HUDEP-2 (cell line): ENCODE results near the gene KNSTRN.

Experiments
- DNase-seq, 76 experiments: peaks; one replicate each; lab custom pipeline; 2025; ENCODE audit not compliant: unreplicated experiment in 76 of 76; lab: John Stamatoyannopoulos, UW

Gene KNSTRN

GRCh38 chr15:40345225-40345866 is 37.2 kb upstream of the KNSTRN start:
- DNase-seq = no peak

GRCh38 chr15:40345867-40346578 is 36.5 kb upstream of the KNSTRN start:
- peak in 8 of 76 experiments; percentile 4 to 25 (median 12) for DNase-seq

- DNase-seq = no peak
These were observed 35.7 kb upstream of the KNSTRN start for GRCh38 chr15:40346579-40347558.

DNA sequence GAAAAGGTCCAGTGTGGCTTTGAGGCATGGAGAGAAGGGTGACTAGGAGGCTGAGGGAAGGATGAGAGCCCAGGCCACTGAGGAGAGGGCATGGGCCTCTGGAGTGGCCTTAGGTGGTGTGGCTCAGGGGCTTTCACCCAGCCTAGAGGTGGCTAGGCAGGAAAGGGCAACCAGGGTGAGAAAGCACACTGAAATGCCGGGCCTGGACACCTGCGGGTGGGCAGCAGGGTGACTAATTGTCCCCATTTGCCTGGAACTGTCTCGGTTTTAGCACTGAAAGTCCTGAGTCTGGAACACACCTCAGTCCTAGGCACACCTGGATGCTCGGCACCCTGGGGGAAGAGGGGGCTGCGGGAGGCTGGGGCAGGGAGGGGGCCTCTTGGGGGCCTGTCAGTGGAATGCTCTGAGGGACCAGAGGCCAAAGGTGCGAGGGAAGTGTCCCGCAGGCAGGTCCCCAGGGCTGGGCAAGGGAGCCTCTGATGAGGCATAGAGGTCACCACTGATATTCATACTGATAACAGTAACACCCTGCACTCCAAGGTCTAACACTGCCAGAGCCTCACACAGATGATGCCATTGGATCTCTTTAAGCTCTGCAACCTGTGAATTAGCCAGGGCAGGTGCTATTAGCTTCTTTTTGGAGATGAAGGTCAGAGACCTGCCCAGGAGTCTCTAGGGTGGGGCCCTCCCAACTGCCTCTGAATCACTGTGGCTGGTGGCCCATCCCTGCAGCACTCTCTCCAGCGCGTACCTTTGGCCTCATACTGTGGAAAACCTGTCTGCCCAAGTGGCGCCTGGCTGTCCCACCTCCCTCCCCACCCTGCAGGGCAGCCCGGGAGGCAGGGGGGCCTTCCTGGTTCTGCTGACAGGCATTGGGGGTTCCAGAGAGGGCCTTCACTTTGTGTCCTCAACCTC is 34.7 kb upstream of the KNSTRN start:
- DNase-seq = peak in 7 of 76 experiments; percentile 3 to 28 (median 14)

- DNase-seq = peak in 57 of 76 experiments; percentile 7 to 61 (median 38)
These were observed 34.0 kb upstream of the KNSTRN start for GRCh38 chr15:40348474-40348870.

GRCh38 chr15:40349163-40349562 is 33.4 kb upstream of the KNSTRN start:
- no peak for DNase-seq

DNA sequence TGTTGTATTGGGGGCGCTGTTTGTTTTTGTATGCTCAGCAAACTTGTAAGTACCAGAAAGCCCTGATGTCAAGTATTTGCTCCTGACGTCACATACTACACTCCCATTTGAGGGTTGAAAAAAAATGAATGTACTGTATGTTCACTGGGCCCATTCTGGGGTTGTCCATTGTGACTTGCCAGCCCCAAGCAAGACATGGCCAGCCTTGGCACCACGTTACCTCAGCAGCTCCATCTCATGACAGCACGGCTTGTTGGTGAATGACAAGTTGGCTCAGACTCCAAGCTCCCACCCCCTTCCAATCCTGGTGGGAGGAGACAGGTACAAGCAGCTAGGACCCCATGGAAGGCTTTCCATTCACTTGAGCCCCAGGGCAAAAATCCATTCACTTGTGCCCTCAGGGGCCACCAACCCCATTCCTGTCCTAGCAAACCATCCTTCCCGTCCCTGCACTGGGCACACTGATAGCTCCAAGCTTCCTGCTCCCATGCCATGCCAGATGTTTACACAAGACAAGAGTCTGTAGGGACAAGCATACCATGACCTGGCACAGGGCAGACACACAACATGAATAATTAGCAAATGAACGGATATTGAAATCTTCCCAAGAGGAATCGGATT is 30.1 kb upstream of the KNSTRN start:
- no peak for DNase-seq

DNA sequence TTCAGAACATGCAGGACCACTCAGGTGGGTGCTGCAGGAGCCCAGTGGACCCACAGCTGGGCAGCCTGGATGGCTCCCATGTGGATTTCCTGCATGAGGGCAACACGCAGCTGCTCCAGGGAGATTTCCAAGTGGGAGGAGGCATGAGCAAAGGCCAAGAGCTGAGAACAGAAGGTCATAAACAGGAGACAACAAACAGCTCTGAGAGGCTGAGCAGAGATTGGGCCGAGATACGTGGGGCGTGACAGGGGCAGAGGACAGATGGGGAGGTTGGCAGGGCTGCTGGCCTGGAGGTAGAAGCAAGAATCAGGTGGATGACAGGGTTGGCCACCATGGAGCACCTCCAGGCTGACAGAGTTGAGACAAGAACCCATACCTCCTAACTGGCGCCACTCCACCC is 28.8 kb upstream of the KNSTRN start:
- no peak for DNase-seq

DNA sequence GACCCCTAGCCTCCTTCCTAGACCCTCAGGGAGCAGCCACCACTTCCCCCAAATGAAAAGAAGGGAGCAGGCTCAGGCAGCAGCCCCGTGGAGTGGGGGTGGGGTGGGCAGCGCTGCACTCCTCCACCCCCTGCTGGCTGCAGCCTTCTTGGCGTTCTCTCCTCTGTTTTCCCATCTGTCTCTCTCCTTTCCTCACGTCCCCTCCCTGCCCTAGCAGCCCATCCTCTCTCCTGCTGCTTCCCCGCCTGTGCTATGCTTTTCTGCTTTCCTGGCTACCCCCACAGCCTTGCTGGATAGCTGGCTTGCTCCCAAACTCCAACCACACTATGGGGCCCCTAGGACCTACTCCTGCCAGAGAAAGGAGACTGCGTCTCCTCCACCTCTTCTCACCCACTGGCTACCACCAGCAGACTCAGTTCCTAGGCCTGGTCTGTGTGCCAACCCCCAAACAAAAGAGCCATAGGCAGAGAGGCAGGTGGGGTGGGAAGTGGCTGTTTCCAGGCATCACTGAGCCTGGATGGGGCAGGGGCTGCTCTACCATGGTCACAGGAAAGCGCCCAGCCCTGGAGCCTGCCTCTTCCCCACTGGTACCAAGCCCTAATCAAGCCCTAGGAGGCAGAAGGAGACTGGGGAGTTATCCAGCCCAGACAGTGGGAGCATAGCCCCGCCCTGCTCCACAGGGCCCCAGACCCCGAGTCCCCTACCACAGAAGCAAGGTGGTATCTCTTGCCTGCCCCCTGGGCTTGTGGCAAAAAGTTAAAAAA is 27.9 kb upstream of the KNSTRN start:
- DNase-seq = peak in 16 of 76 experiments; percentile 3 to 32 (median 16)

DNA sequence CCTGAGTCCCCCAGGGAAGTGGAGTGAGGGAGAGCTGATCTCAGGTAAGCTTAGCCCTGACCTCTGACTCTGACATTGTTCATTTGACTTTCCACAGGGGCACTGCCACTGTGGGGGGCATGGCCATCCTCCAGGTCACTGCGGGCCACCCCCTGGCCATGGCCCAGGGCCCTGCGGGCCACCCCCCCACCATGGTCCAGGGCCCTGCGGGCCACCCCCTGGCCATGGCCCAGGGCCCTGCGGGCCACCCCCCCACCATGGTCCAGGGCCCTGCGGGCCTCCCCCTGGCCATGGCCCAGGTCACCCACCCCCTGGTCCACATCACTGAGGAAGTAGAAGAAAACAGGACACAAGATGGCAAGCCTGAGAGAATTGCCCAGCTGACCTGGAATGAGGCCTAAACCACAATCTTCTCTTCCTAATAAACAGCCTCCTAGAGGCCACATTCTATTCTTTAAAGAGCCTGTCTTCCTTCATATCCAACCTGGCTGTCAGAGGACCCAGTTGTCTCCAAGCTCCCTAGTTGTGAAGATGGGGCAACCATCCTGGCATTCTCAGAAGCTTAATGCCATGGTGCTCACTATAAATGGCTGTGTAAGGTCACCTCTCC is 26.4 kb upstream of the KNSTRN start:
- DNase-seq = no peak

GRCh38 chr15:40357246-40357645 is 25.3 kb upstream of the KNSTRN start:
- no peak for DNase-seq

- peak in 72 of 76 experiments; percentile 13 to 91 (median 78) for DNase-seq
These were observed 24.6 kb upstream of the KNSTRN start, which contains the start of gene DISP2 for GRCh38 chr15:40357723-40358470. Gene DISP2 (plus strand): TSS chr15:40358219. CDS start chr15:40358322, 103 bp downstream.

DNA sequence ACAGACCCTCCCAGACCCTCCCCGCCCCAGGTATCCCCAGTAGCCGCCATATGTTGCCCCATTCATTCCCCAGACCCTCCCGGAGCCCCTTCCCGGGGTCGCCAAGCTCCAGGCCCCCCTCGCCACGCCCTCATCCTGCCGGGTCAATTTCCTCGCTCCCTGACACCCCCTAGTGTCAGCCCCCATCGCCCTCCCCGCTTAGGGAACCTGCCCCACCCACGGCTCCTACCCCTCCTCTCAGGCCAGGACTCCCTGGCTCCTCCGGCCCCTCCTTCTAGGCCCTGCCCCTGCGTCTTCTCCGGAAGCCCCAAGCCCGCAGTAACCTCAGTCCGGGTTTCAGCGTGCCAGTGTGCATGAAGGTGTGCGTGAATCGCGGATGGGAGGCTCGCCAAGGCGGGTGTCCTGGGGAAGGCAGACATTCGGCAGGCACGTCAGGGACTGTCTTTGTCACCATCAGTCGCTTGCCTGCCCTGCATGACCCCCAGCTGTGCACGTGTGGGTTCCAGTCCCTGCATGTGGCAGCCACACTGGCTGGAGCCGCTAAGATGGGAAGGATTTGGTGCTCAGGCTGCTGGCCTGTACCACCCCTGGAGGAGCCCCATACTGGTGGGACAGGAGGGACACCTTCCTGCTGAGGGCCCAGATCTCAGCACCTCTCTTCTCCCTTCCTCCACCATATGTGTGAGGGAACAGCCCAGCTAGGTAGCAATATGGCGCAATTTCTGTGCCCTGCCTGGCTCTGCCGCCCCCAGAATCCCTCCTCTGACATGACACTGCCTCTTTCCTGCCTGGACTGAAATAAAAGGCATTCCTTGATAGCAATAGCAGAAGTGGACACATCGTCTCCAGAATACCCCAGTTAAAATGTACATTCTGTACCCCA is 23.8 kb upstream of the KNSTRN start:
- DNase-seq = no peak

GRCh38 chr15:40360015-40360414 is 22.5 kb upstream of the KNSTRN start:
- no peak for DNase-seq

DNA sequence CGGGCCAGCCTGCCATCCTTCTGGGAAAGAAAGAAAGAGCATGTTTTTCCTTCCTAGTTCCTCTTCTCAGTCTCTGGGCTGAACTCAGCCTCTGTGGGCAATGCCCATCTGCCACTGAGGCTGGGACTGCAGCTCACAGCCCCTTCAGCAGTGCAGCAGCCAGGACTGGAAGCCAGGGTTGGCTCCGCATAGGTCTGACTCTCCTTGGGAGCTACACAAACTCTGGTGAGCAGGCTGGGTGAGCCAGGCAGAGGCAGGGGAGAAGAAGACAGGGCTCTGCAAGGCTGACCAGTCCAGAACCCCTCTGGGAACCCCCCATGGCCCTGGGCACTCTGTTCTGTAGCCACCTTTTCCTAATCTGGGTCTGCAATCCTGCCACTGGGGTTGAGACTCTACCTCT is 20.9 kb upstream of the KNSTRN start:
- no peak for DNase-seq

DNA sequence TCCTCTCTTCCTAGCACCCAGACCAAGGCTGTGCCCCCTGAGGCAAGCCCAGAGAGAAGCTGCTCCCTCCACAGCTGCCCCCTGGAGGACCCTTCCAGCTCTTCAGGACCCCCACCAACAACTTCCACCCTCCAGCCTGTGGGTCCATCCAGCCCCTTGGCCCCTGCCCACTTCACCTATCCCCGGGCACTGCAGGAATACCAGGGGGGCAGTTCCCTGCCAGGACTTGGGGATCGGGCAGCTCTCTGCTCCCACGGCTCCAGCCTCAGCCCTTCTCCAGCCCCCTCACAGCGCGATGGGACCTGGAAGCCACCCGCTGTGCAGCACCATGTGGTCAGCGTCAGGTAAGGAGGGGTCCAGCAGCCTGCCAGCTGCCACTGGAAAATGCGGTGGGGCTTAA is 18.9 kb upstream of the KNSTRN start:
- no peak for DNase-seq

- DNase-seq = peak in 25 of 76 experiments; percentile 5 to 54 (median 23)
These were observed 18.3 kb upstream of the KNSTRN start for GRCh38 chr15:40364251-40364650.
